Panc1 (cell line): ENCODE measurements around the gene ASCL2.

ENCODE experiments used
- CTCF ChIP-seq: fragments of 450-650 bp; IDR thresholded peaks from 2 replicates; pipeline ENCODE4 v1.5.1; 2017; ENCODE audit warnings: mild to moderate bottlenecking
- POLR2AphosphoS5 ChIP-seq: IDR thresholded peaks from 2 replicates; pipeline ENCODE4 v1.6.1; 2012; ENCODE audit warnings: mild to moderate bottlenecking, low read depth, low read length, moderate library complexity
- REST ChIP-seq, 2 experiments: IDR thresholded peaks; 2 replicates each; pipeline ENCODE4 v1.6.1; 2011 to 2012; ENCODE audit warnings: low read depth in 2 of 2, control low read depth in 1 of 2, low read length in 1 of 2, mild to moderate bottlenecking in 1 of 2, moderate library complexity in 1 of 2; ENCODE audit not compliant: insufficient read depth in 1 of 2
- SIN3A ChIP-seq: IDR thresholded peaks from 2 replicates; pipeline ENCODE4 v1.6.1; 2012; ENCODE audit warnings: low read depth, mild to moderate bottlenecking, low read length, moderate library complexity, borderline replicate concordance; ENCODE audit not compliant: insufficient read depth
- TCF7L2 ChIP-seq: IDR thresholded peaks from 2 replicates; pipeline ENCODE4 v1.6.1; 2011; ENCODE audit warnings: mild to moderate bottlenecking, low read depth, low read length, inconsistent platforms

DNA sequence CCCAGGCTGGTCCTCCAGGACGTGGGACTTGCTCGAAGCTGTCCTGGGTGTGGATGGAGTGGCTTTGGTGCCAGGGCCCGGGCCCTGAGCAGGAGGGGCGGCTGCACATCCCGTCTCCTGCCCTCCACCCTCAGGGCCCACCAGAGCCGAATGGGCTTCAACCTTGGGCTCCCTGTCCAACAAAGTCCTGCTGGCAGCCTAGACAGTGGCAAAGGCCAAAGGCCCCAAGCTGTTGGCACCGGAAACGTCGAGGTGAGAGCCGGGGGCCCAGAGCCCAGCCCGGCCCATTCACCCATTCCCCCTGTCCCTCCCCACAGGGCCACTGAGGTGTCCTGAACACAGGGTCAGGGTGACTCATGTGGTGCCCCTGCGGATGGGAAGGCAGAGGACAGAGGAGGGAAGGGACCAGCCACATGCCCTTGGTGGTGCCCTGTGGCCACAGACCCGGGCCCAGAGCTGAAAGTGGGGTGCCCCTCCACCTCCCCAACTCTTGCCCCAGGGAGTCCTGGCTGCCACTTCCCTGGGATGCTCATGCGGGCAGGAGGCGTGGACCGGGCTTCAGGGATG, 40.5 kb upstream of the ASCL2 start:
- TF ChIP-seq CTCF, result no peak
- TF ChIP-seq POLR2AphosphoS5, result no peak
- TF ChIP-seq REST (IDR thresholded peaks at IDR 0.05; ENCODE audit: insufficient read depth in 1 of 2, low read depth in 2 of 2, low read length in 1 of 2), result no peak
- no peak for TF ChIP-seq SIN3A
- TF ChIP-seq TCF7L2, result no peak
